22Rv1 (cell line): ENCODE measurements around the gene PEX14.

Experiments
- CTCF ChIP-seq: fragments of 450-650 bp; IDR thresholded peaks from 2 replicates; pipeline ENCODE4 v1.5.1; 2017; ENCODE audit warnings: mild to moderate bottlenecking
- ZFX ChIP-seq: fragments of 450-650 bp; IDR thresholded peaks from 2 replicates; pipeline ENCODE4 v1.6.1; 2017; ENCODE audit warnings: antibody characterized with exemption, borderline replicate concordance

GRCh38 chr1:10675813-10676212 lies 201.1 kb downstream of the PEX14 start:
- no peak for TF ChIP-seq CTCF
- TF ChIP-seq ZFX: no peak
